IPS-18c (cell line): Measurements from ENCODE around the gene SERPINA1.
"Not testable (repeated sequence)": the region's sequence is repeated elsewhere in the genome, so short reads cannot be mapped to it uniquely, and the experiment has no call there.

Source experiments
- H3K4me3 ChIP-seq: 2 replicates; pipeline ENCODE4 v1.7.0; 2013; ENCODE audit warnings: low read depth, mild to moderate bottlenecking, low read length, moderate library complexity; ENCODE audit not compliant: insufficient read depth
- H3K9me3 ChIP-seq: one replicate; pipeline ENCODE4 v1.6.1; 2013; ENCODE audit warnings: mild to moderate bottlenecking, low read length, moderate library complexity; ENCODE audit not compliant: control insufficient read depth, insufficient read depth

Gene SERPINA1

DNA sequence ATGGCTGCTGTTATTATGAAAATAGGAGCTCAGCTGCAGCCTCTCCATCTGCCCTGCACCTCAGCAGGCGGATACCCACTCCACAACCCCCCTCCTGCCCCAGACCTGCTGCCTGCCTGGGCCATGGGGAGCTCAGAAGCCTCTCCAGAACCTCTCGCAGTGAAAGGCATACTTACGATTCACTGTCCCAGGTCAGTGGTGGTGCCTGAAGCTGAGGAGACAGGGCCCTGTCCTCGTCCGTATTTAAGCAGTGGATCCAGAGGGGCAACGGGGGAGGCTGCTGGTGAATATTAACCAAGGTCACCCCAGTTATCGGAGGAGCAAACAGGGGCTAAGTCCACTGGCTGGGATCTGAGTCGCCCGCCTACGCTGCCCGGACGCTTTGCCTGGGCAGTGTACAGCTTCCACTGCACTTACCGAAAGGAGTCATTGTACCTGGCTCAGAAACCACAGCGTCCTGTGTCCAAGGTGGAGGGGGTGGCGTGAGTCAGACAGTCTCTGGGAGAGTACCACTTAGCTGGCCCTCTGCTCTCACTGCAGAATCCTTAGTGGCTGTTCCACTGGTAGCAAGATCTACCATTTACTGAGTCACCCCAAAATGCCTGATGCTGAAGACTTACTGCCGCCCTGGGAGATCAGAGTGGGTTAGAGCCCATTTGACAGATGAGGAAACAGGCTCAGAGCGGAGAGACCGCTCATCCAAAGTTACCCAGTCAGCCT, at the start of gene SERPINA1:
TSS of gene SERPINA1 (minus strand) at position 219 of the 720 bp plus-strand sequence. CDS start 5,365 bp downstream, outside the sequence.
- Histone ChIP-seq H3K4me3 (no peak within 1 kb of the TSS), H3K9me3 (no peaks in the 10 kb centered on the region)

DNA sequence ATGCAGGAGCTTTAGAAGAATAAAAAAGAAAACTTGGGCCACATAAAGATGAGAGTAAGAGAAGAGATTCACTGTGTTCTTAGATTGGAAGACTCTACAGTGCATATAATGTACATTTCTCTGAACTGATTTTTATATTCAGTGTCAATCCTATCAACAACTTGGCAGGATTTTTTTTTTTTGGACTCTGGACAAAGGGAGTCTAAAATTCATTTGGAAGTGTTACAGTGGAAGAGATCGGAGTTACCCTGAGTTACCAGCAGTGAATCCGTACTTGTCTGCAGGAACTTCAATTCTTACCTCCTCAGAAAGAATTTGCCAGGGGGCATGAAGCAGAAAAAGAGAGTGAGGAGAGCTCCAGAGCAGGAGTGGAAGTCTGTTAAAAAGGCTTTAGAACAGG, 40.2 kb upstream of the SERPINA1 start:
- H3K4me3 ChIP-seq, result no peak overlapping the region
- no peaks in the 10 kb centered on the region for H3K9me3 ChIP-seq

DNA sequence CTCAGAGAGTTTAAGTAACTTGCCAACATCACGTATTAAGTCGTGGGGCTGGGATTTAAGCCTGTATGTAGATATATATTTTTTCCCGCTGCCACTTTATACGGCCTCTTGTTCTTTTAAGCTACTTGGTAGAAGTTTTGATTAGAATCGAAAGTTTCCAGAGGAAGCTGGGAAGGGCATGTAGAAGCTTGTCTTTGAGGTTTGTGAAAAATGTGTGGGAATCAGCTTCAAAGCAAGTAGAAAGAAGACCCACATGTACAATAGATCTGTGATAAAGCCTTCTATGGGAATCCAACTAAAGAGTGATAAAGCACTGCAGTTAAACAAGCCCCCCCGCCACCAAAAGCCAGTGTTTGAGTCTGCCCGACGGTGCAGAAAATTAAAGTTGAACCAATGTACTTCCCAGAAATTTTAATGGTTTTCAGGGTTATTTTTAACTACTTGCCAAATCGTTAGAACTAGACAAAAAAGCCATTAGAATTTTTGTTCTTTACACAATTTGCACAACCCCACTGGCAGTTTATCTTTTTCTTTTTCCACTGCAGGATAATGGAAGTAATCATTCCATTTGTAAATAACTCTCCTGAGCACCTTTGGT, 38.7 kb upstream of the SERPINA1 start:
- H3K9me3 ChIP-seq, result no peaks in the 10 kb centered on the region
- H3K4me3 ChIP-seq, result no peak overlapping the region

DNA sequence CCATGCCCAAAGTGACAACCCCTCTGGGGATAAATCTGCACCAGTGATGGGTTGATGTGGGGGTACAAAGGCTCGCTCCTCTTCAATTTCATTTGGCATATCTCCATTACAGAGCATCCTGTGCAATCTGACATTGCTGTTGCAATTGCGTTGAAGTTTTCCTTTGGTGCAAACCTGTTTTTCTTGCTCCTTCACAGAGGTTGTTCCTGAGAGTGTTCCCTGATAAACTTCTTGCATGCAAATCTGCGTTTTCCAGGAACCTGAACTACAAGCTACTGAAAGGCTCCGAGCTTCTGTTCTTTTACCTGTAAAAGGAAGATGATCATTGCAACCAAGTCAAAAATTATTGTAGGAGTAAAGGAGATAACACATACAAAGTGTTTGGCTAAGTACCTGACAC, 38.1 kb upstream of the SERPINA1 start:
- H3K9me3 ChIP-seq, result no peaks in the 10 kb centered on the region
- no peak overlapping the region for H3K4me3 ChIP-seq

DNA sequence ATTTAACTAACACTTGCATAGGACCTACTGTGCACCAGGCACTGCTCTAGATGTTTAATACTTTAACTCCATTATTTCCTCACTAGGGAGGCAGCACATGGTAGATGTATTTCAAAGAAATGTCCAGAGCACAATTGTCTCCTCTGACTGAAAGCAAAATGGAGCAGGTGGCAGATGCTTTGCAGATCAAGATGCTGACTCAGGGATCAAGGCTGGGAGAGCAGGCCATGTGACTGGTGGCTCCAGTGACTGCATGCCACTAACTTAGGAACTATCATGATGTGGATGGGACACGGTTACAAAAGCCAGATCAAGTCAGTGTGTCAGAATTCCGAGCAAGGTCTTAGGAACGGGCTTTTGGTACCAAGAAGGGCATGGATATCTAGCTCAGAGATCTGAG, 36.0 kb upstream of the SERPINA1 start:
- peaks cover 5% of the 10 kb centered on the region for H3K9me3 ChIP-seq
- no peak overlapping the region for H3K4me3 ChIP-seq

DNA sequence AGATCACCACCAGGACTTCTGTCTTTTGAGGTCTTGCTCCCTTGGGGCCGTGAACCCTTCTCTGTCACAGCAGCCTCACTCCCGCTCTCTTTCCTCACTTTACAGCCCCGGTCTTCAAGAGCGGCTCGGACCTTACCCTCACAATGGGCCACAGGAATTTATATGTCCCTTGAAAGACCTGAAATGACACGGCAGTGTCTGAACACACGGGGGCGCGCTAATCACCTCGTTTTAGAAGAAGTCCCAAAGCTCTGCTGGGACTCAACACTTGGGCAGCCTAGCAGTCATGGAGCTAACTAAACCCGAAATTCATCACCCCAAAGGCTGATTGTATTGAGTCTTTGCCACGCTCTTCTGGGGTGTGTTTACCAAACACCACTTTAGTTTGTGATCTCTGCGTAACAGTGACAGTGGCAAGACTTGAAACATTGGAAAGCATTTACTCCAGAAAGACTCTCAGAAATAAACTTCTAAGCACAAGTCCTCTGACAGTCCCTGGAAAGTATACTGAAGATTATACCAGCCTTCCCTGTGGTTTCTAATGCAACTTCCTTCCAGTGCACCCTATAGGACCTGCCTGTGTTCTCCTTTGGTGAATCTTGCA, 35.2 kb upstream of the SERPINA1 start:
- H3K4me3 ChIP-seq, result no peak overlapping the region
- peaks cover 5% of the 10 kb centered on the region for H3K9me3 ChIP-seq

DNA sequence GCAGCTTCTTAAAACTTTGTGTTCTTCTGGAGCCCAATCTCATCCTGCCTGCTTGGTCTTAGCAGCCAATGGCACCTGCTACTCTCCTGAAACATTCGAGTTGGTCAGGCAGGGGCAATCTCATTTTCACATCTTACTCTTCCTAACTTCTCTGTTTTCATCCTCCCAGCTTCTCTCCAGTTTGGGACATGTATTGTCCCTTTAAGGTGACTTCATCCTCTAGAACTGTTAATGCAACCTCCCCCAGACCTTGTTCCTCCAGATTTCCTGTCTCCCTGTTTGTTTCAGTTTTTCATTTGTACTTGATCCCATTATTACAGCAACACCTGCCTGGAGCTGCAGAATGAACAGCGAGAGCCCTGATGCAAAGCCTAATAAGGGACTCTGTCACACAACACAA, 32.9 kb upstream of the SERPINA1 start:
- Histone ChIP-seq H3K9me3 (peaks cover 7% of the 10 kb centered on the region), H3K4me3 (no peak overlapping the region)

DNA sequence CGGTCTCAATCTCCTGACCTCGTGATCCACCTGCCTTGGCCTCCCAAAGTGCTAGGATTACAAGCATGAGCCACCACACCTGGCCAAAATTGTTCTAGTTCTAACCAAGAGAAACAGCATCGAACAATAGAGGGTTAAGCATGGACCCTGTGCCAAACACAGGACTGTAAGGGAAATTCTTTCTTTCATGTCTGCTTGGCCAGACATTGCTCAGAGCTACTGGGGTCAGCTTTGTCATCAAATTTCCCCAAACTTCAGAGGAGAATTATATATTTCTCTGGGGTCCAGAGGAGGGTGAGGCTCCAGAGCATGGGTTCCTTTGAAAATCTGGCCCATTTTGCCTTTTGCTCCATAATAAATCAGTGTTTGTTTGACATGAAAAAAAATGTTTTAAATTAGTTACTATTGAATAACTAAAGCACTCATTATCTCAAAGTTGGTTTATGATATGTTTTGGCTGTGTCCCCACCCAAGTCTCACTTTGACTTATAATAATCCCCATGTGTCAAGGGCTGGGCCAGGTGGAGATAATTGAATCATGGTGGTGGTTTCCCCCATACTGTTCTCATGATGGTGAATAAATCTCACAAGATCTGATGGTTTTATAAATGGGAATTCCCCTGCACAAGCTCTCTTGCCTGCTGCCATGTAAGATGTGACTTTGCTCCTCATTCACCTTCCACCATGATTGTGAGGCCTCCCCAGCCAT, 29.2 kb upstream of the SERPINA1 start:
- H3K4me3 ChIP-seq, H3K9me3 ChIP-seq: not testable (repeated sequence)

DNA sequence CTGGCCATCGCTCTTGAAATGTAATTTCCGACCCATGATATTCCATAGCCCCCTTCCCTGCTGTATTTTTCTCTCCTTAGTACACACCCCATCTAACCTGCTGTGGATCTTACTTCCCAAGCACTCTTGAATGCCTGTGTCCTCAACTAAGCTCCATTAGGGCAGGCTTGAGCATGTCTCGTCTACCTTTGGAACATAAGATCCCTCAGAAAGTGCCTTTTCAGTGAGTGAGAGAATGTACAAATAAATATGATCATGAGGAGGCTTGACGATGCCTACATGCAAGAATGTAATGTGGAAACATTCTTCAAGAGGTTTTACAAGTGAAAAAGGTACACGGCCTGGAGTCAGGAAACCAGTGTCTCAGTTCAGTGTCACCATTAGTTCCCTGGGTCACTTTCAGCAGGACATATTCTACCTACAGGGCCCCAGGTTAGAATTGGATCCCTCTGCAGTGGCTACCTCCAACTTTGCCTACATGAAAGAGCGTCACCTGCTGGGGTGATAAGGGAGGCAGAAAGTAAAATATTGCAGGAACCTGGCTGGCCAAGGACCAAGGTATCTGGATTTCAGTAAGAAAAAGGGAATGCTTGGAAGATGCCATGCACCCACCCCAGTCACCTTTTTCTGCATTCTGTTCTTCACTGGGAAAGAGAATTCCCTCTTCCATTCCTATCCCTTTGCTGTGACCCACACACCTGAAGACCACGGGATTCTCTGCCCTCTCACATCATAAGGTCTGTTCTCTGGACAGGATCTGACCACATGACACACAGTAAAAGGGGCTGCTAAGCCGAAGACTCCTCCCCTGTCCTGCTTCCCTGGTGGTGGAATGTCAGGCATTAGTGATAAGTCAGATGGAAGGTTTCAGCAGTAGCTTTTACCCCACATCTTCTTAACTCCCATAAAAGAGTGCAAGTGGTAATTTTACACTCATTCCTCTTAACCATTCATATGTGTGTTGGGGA, 24.6 kb upstream of the SERPINA1 start:
- Histone ChIP-seq H3K4me3 (no peak overlapping the region), H3K9me3 (no peaks in the 10 kb centered on the region)

DNA sequence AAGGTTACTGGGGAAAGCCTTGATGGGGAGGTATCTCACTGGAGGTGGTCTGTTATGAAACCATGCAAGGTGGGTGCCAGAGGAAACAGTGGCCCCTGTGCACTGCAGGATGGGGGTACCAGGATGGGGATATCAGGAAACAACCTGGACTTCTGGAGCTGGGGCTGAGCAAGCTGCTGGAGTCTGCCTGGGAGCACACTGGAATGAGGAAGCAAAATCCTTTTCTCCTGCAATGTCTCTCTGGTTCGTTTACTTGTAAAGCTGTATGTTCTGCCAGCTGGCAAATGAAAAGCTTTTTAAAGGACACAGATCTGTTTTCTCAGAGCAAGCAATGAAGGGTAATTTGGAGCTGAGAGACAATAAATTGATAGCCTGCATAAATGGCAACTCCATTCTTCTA, 23.2 kb upstream of the SERPINA1 start:
- no peaks in the 10 kb centered on the region for H3K9me3 ChIP-seq
- H3K4me3 ChIP-seq, result no peak overlapping the region

DNA sequence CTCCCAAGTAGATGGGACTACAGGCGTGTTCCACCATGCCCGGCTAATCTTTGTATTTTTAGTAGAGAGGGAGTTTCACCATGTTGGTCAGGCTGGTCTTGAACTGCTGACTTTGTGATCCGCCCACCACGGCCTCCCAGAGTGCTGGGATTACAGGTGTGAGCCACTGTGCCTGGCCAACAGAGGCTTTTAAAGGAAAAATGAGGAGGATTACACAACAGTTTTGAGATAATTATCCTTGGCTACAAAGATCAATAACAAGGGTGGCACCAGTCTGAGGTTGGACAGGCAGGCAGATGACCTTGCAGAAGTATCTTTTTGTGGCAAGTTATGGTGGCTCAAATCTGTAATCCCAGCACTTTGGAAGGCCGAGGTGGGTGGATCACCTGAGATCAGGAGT, 21.0 kb upstream of the SERPINA1 start:
- not testable (repeated sequence) for H3K9me3 ChIP-seq, H3K4me3 ChIP-seq

DNA sequence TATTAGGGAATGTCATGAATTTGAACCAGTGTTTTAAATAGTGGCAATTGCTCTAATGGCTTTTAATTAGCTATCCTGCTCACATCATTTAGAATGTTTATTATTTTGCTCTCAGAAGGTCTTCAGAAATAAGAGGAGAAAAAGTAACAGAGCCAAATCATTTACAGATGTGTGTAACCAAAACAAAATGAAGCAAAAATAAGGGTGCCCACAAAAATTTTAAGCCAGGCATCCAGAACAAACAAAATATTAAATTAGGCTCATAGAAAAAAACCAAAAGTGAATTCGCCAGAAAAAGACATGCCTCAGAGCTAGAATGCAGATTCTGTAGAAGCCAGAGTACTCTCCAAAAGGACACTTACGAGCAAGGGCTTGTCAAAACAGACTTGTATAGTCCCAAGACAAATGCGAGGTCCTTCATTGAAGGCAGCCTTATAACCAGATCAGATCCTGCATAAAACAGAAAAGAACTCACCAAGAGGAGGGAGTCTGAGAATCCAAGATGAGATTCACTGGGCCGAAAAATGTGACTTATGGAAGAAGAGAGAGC, 20.2 kb upstream of the SERPINA1 start:
- H3K9me3 ChIP-seq, result no peaks in the 10 kb centered on the region
- no peak overlapping the region for H3K4me3 ChIP-seq

DNA sequence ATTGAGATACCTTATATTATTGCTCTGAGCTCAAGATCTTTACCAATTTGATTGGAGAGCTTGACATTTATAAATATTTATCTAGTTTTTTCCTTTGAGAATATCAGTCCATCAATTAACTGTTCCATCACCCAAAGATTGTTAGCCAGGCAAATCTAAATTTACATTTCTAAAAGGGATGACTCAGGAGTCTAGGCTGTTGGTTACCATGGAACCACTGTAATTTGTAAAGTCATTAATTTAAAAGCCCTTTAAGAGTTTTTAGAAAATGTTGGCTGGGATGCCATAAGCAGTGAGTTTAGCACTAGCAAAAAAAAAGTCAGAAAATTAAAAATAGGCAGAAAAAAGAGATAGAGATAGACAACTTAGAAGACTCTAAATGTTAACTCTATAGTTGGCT, 19.5 kb upstream of the SERPINA1 start:
- no peak overlapping the region for H3K4me3 ChIP-seq
- H3K9me3 ChIP-seq, result no peaks in the 10 kb centered on the region

DNA sequence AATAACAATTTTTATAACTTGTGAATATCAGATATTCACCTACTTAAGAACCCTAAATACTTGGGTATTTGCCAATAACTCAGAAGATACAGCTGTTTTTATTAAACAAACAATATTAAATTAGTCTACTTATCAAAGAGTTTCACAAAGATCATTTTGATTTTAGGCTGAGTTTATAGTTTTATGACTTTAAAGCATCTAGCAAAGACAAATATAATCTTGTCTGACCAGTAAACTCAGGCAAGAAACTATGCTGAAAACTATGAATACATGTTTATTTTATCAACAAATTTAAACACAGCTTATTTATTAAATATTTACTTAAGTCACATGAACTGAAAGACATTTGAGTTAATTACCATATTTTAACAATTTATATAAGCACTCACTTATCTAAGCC, 18.5 kb upstream of the SERPINA1 start:
- Histone ChIP-seq H3K4me3 (no peak overlapping the region), H3K9me3 (no peaks in the 10 kb centered on the region)

DNA sequence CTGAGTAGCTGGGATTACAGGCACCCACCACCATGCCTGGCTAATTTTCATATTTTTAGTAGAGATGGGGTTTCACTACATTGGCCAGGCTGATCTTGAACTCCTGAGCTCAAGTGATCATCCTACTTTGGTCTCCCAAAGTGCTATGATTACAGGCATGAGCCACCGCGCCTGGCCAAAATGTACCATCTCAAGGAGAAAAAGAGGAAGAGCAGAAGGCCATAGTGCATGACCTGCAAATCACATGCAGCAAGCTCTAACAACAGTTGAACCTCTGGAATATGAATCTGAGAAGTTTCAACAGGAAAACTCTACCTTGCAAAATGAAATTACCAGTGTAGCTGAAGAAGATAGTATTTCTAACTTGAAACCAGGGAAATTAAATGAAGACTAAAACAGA, 17.1 kb upstream of the SERPINA1 start:
- Histone ChIP-seq H3K4me3 (no peak overlapping the region), H3K9me3 (no peaks in the 10 kb centered on the region)

DNA sequence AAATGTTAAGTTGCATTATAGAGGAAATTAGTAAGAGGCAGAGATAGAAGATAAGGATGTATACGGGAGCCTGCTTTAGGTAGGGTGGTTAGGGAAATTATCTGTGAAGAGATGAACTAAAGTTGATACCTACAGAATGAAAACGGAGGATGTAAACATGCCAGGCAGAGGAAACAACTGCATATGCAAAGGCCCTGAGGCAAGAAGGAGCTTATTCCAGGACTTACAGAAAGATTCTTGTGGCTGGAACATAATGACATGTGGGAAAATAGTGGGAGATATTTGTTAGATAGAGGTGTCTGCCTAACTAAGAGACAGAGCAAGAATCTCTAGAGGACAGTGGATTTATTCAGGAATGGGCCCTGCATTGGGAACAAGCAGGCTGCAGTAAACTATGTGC, 16.2 kb upstream of the SERPINA1 start:
- H3K4me3 ChIP-seq, result no peak overlapping the region

More for the DNA sequence above, 16.2 kb upstream of the SERPINA1 start:
- no peaks in the 10 kb centered on the region for H3K9me3 ChIP-seq
